ENCODE data around the gene PKDCC.

PKDCC gene

DNA sequence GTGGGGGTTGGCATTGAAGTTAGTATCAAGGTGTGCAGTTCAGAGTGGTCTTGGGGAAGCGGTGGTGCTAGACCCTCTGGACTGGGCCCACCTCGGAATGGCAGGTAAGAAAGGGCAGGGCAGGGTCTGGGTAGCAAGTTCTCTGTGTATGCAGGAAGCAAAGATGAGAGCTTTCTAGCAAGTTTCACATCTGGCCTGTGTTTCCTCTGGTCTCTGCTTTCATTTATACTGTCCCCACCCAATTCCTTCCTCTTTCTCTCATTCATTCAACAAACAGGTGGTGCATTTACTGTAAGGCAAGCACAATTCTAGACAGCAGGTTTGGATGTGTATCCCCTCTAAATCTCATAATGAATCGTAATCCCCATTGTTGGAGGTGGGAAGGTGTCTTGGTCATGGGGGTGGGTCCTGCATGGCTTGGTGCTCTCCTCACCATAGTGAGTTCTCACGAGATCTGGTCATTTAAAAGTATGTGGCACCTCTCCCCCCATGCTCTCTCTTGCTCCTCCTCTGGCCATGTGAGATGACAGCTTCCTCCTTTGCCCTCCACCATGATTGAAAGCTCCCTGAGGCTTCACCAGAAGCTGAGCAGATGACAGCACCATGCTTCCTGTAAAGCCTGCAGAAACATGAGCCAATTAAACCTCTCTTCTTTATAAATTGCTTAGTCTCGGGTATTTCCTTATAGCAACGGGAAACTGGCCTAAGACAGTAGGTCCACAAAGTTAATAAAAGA, 51.8 kb downstream of the PKDCC start:
- TF ChIP-seq, protein P1, sequence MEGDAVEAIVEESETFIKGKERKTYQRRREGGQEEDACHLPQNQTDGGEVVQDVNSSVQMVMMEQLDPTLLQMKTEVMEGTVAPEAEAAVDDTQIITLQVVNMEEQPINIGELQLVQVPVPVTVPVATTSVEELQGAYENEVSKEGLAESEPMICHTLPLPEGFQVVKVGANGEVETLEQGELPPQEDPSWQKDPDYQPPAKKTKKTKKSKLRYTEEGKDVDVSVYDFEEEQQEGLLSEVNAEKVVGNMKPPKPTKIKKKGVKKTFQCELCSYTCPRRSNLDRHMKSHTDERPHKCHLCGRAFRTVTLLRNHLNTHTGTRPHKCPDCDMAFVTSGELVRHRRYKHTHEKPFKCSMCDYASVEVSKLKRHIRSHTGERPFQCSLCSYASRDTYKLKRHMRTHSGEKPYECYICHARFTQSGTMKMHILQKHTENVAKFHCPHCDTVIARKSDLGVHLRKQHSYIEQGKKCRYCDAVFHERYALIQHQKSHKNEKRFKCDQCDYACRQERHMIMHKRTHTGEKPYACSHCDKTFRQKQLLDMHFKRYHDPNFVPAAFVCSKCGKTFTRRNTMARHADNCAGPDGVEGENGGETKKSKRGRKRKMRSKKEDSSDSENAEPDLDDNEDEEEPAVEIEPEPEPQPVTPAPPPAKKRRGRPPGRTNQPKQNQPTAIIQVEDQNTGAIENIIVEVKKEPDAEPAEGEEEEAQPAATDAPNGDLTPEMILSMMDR (IDR thresholded peaks at IDR 0.05; ENCODE audit: low read depth, low read length, missing control alignments): no peak
- H3K4me3 ChIP-seq (replicated peaks; ENCODE audit: low read depth, low read length): no peak overlapping the region
- DNase-seq (ENCODE audit: extremely low read depth, low read depth): no peak

DNA sequence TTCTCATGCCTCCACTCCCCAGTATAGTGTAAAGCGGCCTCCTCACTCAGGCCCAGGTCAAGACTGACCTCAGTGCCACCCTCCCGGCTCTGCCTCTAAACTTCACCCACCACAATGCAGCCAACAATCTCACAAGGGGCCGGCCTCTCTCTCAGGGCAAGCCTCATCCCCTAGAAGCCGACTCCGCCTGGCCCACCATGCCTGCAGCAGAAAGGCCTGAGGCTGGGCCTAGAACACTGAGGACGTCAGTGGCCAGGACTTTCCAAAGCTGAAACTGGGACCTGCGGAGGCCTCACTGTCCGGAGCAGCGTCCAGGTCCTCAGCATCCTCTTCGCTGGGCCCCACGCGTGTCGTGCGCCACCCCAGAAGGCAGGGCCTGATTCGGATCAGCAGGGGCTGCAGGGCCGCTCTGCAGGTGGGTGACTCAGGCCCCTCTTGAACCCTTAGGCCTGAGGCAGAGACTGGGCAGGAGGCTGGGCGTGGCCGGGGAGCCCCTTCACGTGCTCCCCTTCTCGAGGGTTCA, 52.9 kb downstream of the PKDCC start:
- no peak overlapping the region for H3K4me3 ChIP-seq (replicated peaks; ENCODE audit: low read depth, low read length)
- DNase-seq (ENCODE audit: extremely low read depth, low read depth): no peak
- TF ChIP-seq, protein P1 (IDR thresholded peaks at IDR 0.05; ENCODE audit: low read depth, low read length, missing control alignments): no peak

DNA sequence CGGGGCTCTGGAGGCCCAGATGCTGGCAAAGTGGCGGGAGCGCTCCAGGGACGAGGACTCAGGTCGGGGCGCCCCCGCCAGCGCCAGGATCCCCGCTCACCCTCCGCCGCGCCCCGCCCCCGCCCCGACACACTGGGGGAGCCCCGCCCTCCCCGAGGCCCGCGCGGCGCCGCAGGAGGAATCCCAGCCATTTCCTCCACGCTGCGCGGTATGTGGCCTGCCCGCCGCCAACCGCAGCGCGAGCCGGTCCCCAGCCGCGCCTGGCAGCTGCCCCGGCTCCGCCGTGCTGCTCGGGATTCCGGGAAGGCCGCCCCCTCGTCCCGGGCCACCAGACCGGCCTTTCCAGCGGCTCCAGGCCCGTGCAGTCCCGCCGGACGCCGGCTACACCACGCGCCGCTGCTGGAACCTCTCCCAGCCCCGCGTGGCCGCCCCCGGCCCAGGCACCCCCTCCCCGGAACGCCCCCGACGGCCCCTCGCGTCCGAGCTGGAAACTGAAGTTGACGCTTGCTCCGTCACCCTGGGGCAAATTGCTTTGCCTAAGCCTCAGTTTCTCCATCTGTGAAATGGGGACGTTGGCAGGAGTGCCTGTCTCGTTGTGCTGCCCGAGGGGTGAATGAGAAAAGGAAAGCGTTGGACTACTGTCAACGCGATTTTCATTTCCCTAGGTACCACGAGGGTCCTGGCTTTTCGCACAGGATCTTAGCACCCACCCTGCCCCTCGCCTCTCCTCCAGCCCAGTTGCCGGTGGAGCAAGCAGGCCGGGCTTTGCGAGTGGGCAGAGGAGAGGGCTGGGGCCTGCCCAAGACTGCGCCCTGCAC, 53.6 kb downstream of the PKDCC start:
- H3K4me3 ChIP-seq (replicated peaks; ENCODE audit: low read depth, low read length): 0 out of 2 replicates have a peak overlapping the region, but pooled peaks have one; percentile 9
- TF ChIP-seq, protein P1 (IDR thresholded peaks at IDR 0.05; ENCODE audit: low read depth, low read length, missing control alignments): no peak
- DNase-seq (ENCODE audit: extremely low read depth, low read depth): no peak

DNA sequence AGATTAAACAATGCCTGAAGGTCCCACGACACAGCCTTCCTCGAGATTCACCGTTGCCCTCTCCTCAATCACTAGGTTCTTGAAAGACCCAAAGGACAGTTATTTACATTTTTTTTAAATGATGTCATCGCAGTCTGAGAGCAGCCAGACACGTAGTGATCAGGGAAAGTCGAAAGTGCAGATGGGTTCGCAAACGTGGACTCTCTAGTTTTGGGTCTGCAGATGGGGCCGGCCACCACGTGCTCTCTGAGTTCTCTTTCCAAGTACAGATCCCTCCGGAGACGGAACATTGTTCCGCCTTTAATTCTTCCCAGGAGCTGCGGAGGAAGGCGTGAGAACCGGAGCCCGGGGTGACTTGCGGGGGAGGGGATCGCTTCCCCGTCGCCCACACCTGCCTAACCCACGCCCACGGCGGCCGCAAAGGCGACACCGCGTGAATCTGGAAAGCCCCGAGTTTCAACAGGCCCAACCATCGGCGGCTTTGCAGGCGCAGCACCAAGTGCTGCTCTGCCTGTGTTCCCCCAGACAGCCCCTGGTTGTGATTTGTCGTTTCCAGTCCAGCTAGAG, 54.3 kb downstream of the PKDCC start:
- peak overlapping the region; percentile 20; the same call in 1 of the 2 replicates for H3K4me3 ChIP-seq (replicated peaks; ENCODE audit: low read depth, low read length)
- DNase-seq (ENCODE audit: extremely low read depth, low read depth): peak; percentile 69

DNA sequence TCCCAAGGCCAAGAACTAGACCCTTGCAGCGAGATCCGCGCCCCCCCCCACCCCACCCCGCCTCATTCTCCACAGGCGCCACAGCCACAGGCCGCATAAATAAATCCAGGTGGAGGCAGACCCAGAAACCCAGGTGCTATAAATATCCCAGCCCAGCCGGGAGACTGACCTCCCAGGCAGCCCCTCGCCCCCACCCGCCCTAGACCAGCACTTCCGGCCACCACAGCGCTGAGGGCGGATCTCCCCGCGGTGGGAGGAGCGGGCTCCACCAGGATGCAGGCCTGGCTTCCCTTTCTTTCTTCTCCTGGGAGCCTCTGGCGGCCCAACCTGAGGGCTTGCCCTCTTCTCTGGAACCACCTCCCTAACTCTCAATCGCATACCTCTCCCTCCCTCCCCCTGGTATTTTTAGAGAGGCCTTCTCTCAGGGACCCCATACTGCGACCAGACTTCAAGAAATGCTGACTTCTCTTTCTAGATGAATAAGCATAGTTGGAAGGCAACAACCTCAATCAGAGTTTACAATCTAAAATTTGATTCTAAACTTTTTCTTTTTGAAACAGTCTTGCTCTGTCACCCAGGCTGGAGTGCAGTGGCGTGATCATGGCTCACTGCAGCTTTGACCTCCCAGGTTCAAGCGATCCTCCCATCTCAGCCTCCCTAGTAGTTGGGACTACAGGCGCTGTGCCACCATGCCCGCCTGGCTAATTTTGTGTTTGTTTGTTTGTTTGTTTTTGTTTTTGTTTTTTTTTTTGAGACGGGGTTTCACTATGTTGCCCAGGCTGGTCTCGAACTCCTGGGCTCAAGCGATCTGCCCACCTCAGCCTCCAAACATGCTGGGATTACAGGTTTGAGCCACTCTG, 55.0 kb downstream of the PKDCC start:
- no peak for DNase-seq (ENCODE audit: extremely low read depth, low read depth)
- H3K4me3 ChIP-seq (replicated peaks; ENCODE audit: low read depth, low read length): 0 out of 2 replicates have a peak overlapping the region, but pooled peaks have one; percentile 20
- TF ChIP-seq, protein P1 (IDR thresholded peaks at IDR 0.05; ENCODE audit: low read depth, low read length, missing control alignments): no peak

More for the DNA sequence above, 54.3 kb downstream of the PKDCC start:
- TF ChIP-seq, protein P1 (IDR thresholded peaks at IDR 0.05; ENCODE audit: low read depth, low read length, missing control alignments): no peak

DNA sequence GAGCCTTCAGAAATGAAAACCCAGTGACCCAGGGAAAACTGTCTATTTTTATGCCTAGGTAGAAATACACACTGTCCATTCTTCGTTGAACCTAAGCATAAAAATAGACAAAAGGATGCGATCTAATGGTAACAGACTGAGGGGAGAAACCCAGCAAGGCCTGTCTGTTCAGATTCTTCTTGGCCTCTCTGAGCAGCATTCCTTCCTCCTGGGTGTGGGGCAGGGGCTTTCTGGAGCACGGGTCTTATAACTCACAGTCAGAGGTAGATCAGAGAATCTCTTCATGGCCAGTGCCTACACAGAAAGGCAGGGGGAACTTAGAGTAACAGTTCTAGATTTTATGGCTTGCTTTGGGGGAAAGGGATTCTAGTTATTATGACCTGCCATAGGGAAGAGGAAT, 56.0 kb downstream of the PKDCC start:
- no peak for DNase-seq (ENCODE audit: extremely low read depth, low read depth)
- TF ChIP-seq, protein P1 (IDR thresholded peaks at IDR 0.05; ENCODE audit: low read depth, low read length, missing control alignments): no peak
- H3K4me3 ChIP-seq (replicated peaks; ENCODE audit: low read depth, low read length): no peak overlapping the region
